ENCODE measurements around the gene ZNF25.
"Not testable (repeated sequence)": the region's sequence is repeated elsewhere in the genome, so short reads cannot be mapped to it uniquely, and the experiment has no call there.

The ZNF25 gene

GRCh38 chr10:37947526-37947925 lies 28.9 kb downstream of the ZNF25 start:
- DNase-seq (ENCODE audit: low read depth in 3 of 3): no peak

GRCh38 chr10:37937864-37938263 lies 38.6 kb downstream of the ZNF25 start:
- DNase-seq (ENCODE audit: low read depth in 3 of 3): no peak

- no peak for DNase-seq (ENCODE audit: low read depth in 3 of 3)
Measured at GRCh38 chr10:37934791-37935190, 41.7 kb downstream of the ZNF25 start.

DNA sequence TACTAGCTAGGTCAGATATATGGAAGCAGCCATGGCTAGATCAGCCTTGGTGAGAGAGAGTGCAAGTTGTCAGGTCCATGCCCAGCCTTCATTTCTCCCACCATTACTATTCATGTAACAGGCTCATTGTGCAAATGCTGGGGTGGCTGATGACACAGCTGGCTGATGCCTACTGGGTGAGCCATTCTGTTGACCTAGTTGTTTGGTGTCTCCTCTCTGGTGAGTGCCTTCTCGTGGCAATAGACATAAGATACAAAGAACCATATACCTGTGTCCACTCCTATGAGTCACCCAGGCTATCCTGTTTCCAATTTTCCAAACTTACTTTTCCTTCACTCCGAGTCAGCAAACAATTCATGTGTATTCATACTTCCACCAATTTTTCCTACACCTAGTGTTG lies 46.0 kb downstream of the ZNF25 start:
- DNase-seq (ENCODE audit: low read depth in 3 of 3): no peak

DNA sequence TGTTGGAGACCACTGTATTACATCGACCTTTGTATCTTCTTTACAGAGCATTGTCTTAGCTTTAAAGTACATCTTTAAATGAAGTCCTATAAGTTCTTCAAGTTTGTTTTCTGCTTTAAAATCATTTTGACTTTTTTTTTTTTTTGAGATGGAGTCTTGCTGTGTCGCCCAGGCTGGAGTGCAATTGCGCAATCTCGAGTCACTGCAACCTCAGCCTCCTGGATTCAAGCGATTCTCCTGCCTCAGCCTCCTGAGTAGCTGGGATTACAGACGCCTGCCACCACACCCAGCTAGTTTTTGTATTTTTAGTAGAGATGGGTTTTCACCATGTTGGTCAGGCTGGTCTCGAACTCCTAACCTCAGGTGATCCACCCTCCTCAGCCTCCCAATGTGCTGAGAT lies 68.3 kb downstream of the ZNF25 start:
- DNase-seq (ENCODE audit: low read depth in 3 of 3): not testable (repeated sequence)

- no peak for DNase-seq (ENCODE audit: low read depth in 3 of 3)
Measured at GRCh38 chr10:37906382-37906781, 70.1 kb downstream of the ZNF25 start.
